EL (cell line): ENCODE data around the gene SLC41A3.
"Not testable (repeated sequence)": the region's sequence is repeated elsewhere in the genome, so short reads cannot be mapped to it uniquely, and the experiment has no call there.

Source experiments
- DNase-seq: peaks from one replicate; pipeline ENCODE4 v3.0.0-alpha.2; 2016

The SLC41A3 gene

GRCh38 chr3:126052196-126053058 lies 31.5 kb downstream of the SLC41A3 start:
- DNase-seq = no peak

- no peak for DNase-seq
Measured at GRCh38 chr3:126051741-126052140, 32.2 kb downstream of the SLC41A3 start.

GRCh38 chr3:126051234-126051633 lies 32.7 kb downstream of the SLC41A3 start:
- no peak for DNase-seq

- no peak for DNase-seq
Measured at GRCh38 chr3:126050626-126051025, 33.3 kb downstream of the SLC41A3 start.

GRCh38 chr3:126050050-126050392 lies 33.9 kb downstream of the SLC41A3 start:
- DNase-seq = no peak

- no peak for DNase-seq
Measured at GRCh38 chr3:126049289-126050049, 34.5 kb downstream of the SLC41A3 start.

- DNase-seq = no peak
Measured at GRCh38 chr3:126040386-126040785, 43.5 kb downstream of the SLC41A3 start.

GRCh38 chr3:126039870-126040269 lies 44.1 kb downstream of the SLC41A3 start:
- no peak for DNase-seq

- not testable (repeated sequence) for DNase-seq
Measured at GRCh38 chr3:126038791-126039190, 45.1 kb downstream of the SLC41A3 start.

- no peak for DNase-seq
Measured at GRCh38 chr3:126036056-126036549, 47.8 kb downstream of the SLC41A3 start.

GRCh38 chr3:126035362-126036050 lies 48.4 kb downstream of the SLC41A3 start:
- no peak for DNase-seq

GRCh38 chr3:126034481-126035361 lies 49.2 kb downstream of the SLC41A3 start:
- peak; percentile 32 for DNase-seq

GRCh38 chr3:126033765-126034164 lies 50.2 kb downstream of the SLC41A3 start:
- DNase-seq = no peak

GRCh38 chr3:126033051-126033745 lies 50.7 kb downstream of the SLC41A3 start:
- no peak for DNase-seq

- DNase-seq = no peak
Measured at GRCh38 chr3:126031981-126032471, 51.9 kb downstream of the SLC41A3 start.

GRCh38 chr3:126030455-126030854 lies 53.5 kb downstream of the SLC41A3 start:
- no peak for DNase-seq

GRCh38 chr3:126029241-126029640 lies 54.7 kb downstream of the SLC41A3 start:
- DNase-seq = no peak

- DNase-seq = no peak
Measured at GRCh38 chr3:126028096-126028495, 55.8 kb downstream of the SLC41A3 start.

- DNase-seq = no peak
Measured at GRCh38 chr3:126026761-126027160, 57.2 kb downstream of the SLC41A3 start.

GRCh38 chr3:126026277-126026751 lies 57.6 kb downstream of the SLC41A3 start:
- DNase-seq = no peak

- DNase-seq = no peak
Measured at GRCh38 chr3:126025862-126026261, 58.1 kb downstream of the SLC41A3 start.
